ENCODE measurements around the gene BCKDHA.
A peak's percentile ranks its signal among the peaks of the same experiment; 100 is the strongest.

BCKDHA gene

GRCh38 chr19:41354343-41354953 is 43.2 kb upstream of the BCKDHA start:
- no peak overlapping the region for H3K4me3 ChIP-seq (ENCODE audit: insufficient read depth, low read length, poor library complexity, severe bottlenecking)
- H4K20me1 ChIP-seq (ENCODE audit: low read depth, low read length) = peaks cover 4% of the 10 kb centered on the region; the same call in 1 of the 2 replicates
- no peaks in the 10 kb centered on the region for H3K9me3 ChIP-seq (ENCODE audit: insufficient read depth, low read length)
- no peak overlapping the region for H2AFZ ChIP-seq (ENCODE audit: low read depth, low read length, severe bottlenecking)
- peak overlapping the region; percentile 94 for H3K9ac ChIP-seq (ENCODE audit: low read length)
- no peak for TF ChIP-seq CTCF (IDR thresholded peaks at IDR 0.05; ENCODE audit: insufficient read depth, low read length, poor library complexity, severe bottlenecking)
- TF ChIP-seq EZH2phosphoT487 (conservative IDR thresholded peaks at IDR 0.05; ENCODE audit: low read length) = no peak
- peaks cover 38% of the 10 kb centered on the region for H3K79me2 ChIP-seq (ENCODE audit: insufficient read depth, low read length)
- no peaks in the 10 kb centered on the region for H3K27me3 ChIP-seq (ENCODE audit: low read length)
- H3F3A ChIP-seq (ENCODE audit: insufficient read depth) = peaks cover 4% of the 10 kb centered on the region; the same call in 1 of the 2 replicates
- no peaks in the 10 kb centered on the region for H3K36me3 ChIP-seq (ENCODE audit: low read length)
- H3K4me2 ChIP-seq (ENCODE audit: low read depth, low read length, poor library complexity, severe bottlenecking) = peak overlapping the region; percentile 42
- H3K27ac ChIP-seq (ENCODE audit: low read depth, low read length) = 0 out of 2 replicates have a peak overlapping the region, but pooled peaks have one; percentile 22
- no peaks in the 10 kb centered on the region for H3K9me2 ChIP-seq (replicated peaks; ENCODE audit: insufficient read depth, low read length)

GRCh38 chr19:41355035-41355434 is 42.6 kb upstream of the BCKDHA start:
- peaks cover 4% of the 10 kb centered on the region; the same call in 1 of the 2 replicates for H4K20me1 ChIP-seq (ENCODE audit: low read depth, low read length)

GRCh38 chr19:41355802-41356201 is 41.8 kb upstream of the BCKDHA start:
- H2AFZ ChIP-seq (ENCODE audit: low read depth, low read length, severe bottlenecking) = no peak overlapping the region
- H4K20me1 ChIP-seq (ENCODE audit: low read depth, low read length) = peaks cover under 1% of the 10 kb centered on the region; the same call in 1 of the 2 replicates
- H3F3A ChIP-seq (ENCODE audit: insufficient read depth) = peaks cover 4% of the 10 kb centered on the region; the same call in 1 of the 2 replicates
- no peaks in the 10 kb centered on the region for H3K9me3 ChIP-seq (ENCODE audit: insufficient read depth, low read length)
- no peaks in the 10 kb centered on the region for H3K9me2 ChIP-seq (replicated peaks; ENCODE audit: insufficient read depth, low read length)
- peaks cover 25% of the 10 kb centered on the region for H3K79me2 ChIP-seq (ENCODE audit: insufficient read depth, low read length)
- no peak overlapping the region for H3K4me3 ChIP-seq (ENCODE audit: insufficient read depth, low read length, poor library complexity, severe bottlenecking)
- H3K9ac ChIP-seq (ENCODE audit: low read length) = no peak overlapping the region
- TF ChIP-seq CTCF (IDR thresholded peaks at IDR 0.05; ENCODE audit: insufficient read depth, low read length, poor library complexity, severe bottlenecking) (no peak), EZH2phosphoT487 (conservative IDR thresholded peaks at IDR 0.05; ENCODE audit: low read length) (no peak)
- no peaks in the 10 kb centered on the region for H3K36me3 ChIP-seq (ENCODE audit: low read length)
- no peak overlapping the region for H3K27ac ChIP-seq (ENCODE audit: low read depth, low read length)
- no peaks in the 10 kb centered on the region for H3K27me3 ChIP-seq (ENCODE audit: low read length)
- H3K4me2 ChIP-seq (ENCODE audit: low read depth, low read length, poor library complexity, severe bottlenecking) = no peak overlapping the region

More at GRCh38 chr19:41355035-41355434, 42.6 kb upstream of the BCKDHA start:
- H3K4me2 ChIP-seq (ENCODE audit: low read depth, low read length, poor library complexity, severe bottlenecking) = no peak overlapping the region
- H3K9me3 ChIP-seq (ENCODE audit: insufficient read depth, low read length) = no peaks in the 10 kb centered on the region
- TF ChIP-seq CTCF (IDR thresholded peaks at IDR 0.05; ENCODE audit: insufficient read depth, low read length, poor library complexity, severe bottlenecking) (no peak), EZH2phosphoT487 (conservative IDR thresholded peaks at IDR 0.05; ENCODE audit: low read length) (no peak)
- no peaks in the 10 kb centered on the region for H3K9me2 ChIP-seq (replicated peaks; ENCODE audit: insufficient read depth, low read length)
- H2AFZ ChIP-seq (ENCODE audit: low read depth, low read length, severe bottlenecking) = no peak overlapping the region
- H3K79me2 ChIP-seq (ENCODE audit: insufficient read depth, low read length) = peaks cover 32% of the 10 kb centered on the region
- H3F3A ChIP-seq (ENCODE audit: insufficient read depth) = peaks cover 4% of the 10 kb centered on the region; the same call in 1 of the 2 replicates
- H3K4me3 ChIP-seq (ENCODE audit: insufficient read depth, low read length, poor library complexity, severe bottlenecking) = no peak overlapping the region
- H3K27me3 ChIP-seq (ENCODE audit: low read length) = no peaks in the 10 kb centered on the region
- H3K9ac ChIP-seq (ENCODE audit: low read length) = no peak overlapping the region
- H3K36me3 ChIP-seq (ENCODE audit: low read length) = no peaks in the 10 kb centered on the region
- H3K27ac ChIP-seq (ENCODE audit: low read depth, low read length) = no peak overlapping the region
